MM.1S (cell line): ENCODE measurements around the gene CARHSP1.

Experiments used
- DNase-seq: peaks from one replicate; pipeline ENCODE4 v3.0.0-alpha.2; 2015
- H2AFZ ChIP-seq: fragments of 300-600 bp; sonication (generic); 2 replicates; pipeline ENCODE4 v1.6.0; 2016; ENCODE audit warnings: antibody characterized with exemption, low read length
- H3F3A ChIP-seq: fragments of 300-600 bp; sonication (generic); 2 replicates; pipeline ENCODE4 v1.6.1; 2016; ENCODE audit warnings: mild to moderate bottlenecking, antibody characterized with exemption, low read length, moderate library complexity, mixed read lengths; ENCODE audit not compliant: insufficient read depth
- H3K27ac ChIP-seq: fragments of 300-600 bp; sonication (generic); 2 replicates; pipeline ENCODE4 v1.5.1; 2016; ENCODE audit warnings: mild to moderate bottlenecking, low read length
- H3K27me3 ChIP-seq: fragments of 300-600 bp; sonication (generic); replicated peaks from 2 replicates; pipeline ENCODE4 v1.6.0; 2016; ENCODE audit warnings: low read length; ENCODE audit not compliant: insufficient read depth
- H3K36me3 ChIP-seq: fragments of 300-600 bp; sonication (generic); replicated peaks from 2 replicates; pipeline ENCODE4 v1.6.1; 2016; ENCODE audit warnings: mild to moderate bottlenecking, low read length, mixed read lengths; ENCODE audit not compliant: insufficient read depth
- H3K4me1 ChIP-seq: fragments of 300-600 bp; sonication (generic); 2 replicates; pipeline ENCODE4 v1.6.1; 2016; ENCODE audit warnings: low read length, mixed read lengths
- H3K4me2 ChIP-seq: fragments of 300-600 bp; sonication (generic); 2 replicates; pipeline ENCODE4 v1.6.0; 2016; ENCODE audit warnings: low read depth, low read length
- H3K4me3 ChIP-seq: fragments of 300-600 bp; sonication (generic); 2 replicates; pipeline ENCODE4 v1.5.1; 2016; ENCODE audit warnings: low read length, mixed read lengths
- H3K79me2 ChIP-seq: fragments of 300-600 bp; sonication (generic); 2 replicates; pipeline ENCODE4 v1.6.1; 2016; ENCODE audit warnings: mixed run types, low read length, mixed read lengths
- H3K9ac ChIP-seq: fragments of 300-600 bp; sonication (generic); 2 replicates; pipeline ENCODE4 v1.6.1; 2016; ENCODE audit warnings: low read length, mixed read lengths
- H3K9me2 ChIP-seq: fragments of 300-600 bp; sonication (generic); replicated peaks from 2 replicates; pipeline ENCODE4 v1.6.1; 2016; ENCODE audit warnings: mild to moderate bottlenecking, low read length, mixed read lengths; ENCODE audit not compliant: insufficient read depth
- H3K9me3 ChIP-seq: fragments of 300-600 bp; sonication (generic); replicated peaks from 2 replicates; pipeline ENCODE4 v1.6.1; 2016; ENCODE audit warnings: mild to moderate bottlenecking, low read length, mixed read lengths; ENCODE audit not compliant: insufficient read depth
- H4K20me1 ChIP-seq: fragments of 300-600 bp; sonication (generic); 2 replicates; pipeline ENCODE4 v1.6.1; 2016; ENCODE audit warnings: mild to moderate bottlenecking, low read length, moderate library complexity, mixed read lengths; ENCODE audit not compliant: insufficient read depth
- CTCF ChIP-seq: fragments of 300-600 bp; sonication (generic); IDR thresholded peaks from 2 replicates; pipeline ENCODE4 v1.5.1; 2016; ENCODE audit warnings: antibody characterized with exemption, low read length, mixed read lengths
- EZH2 ChIP-seq: fragments of 300-600 bp; sonication (generic); optimal IDR thresholded peaks from 2 replicates; pipeline ENCODE3; 2017; ENCODE audit warnings: low read depth, mild to moderate bottlenecking, antibody characterized with exemption, low read length, mixed read lengths
- EZH2phosphoT487 ChIP-seq: fragments of 300-600 bp; sonication (generic); IDR thresholded peaks from 2 replicates; pipeline ENCODE4 v1.6.1; 2018; ENCODE audit warnings: antibody characterized with exemption, low read length

CARHSP1 gene

GRCh38 chr16:8910811-8911210 lies 42.0 kb upstream of the CARHSP1 start:
- H3K9me3 ChIP-seq: no peaks in the 10 kb centered on the region
- no peak overlapping the region for H3K27ac ChIP-seq
- H3K9ac ChIP-seq: no peak overlapping the region
- H3K9me2 ChIP-seq: no peaks in the 10 kb centered on the region
- DNase-seq: no peak
- TF ChIP-seq EZH2phosphoT487 (no peak), CTCF (no peak), EZH2 (no peak)
- peaks cover 15% of the 10 kb centered on the region; the same call in 1 of the 2 replicates for H4K20me1 ChIP-seq
- H3K27me3 ChIP-seq: no peaks in the 10 kb centered on the region
- H3K4me1 ChIP-seq: no peaks in the 10 kb centered on the region
- H3K36me3 ChIP-seq: peaks cover 27% of the 10 kb centered on the region
- H3K79me2 ChIP-seq: peaks cover 99% of the 10 kb centered on the region
- H3K4me2 ChIP-seq: no peak overlapping the region
- H3K4me3 ChIP-seq: no peak overlapping the region
- H3F3A ChIP-seq: no peaks in the 10 kb centered on the region
- no peak overlapping the region for H2AFZ ChIP-seq

- H3K4me2 ChIP-seq: no peak overlapping the region
- H3K27me3 ChIP-seq: no peaks in the 10 kb centered on the region
- peaks cover 10% of the 10 kb centered on the region; the same call in 1 of the 2 replicates for H4K20me1 ChIP-seq
- H3K9me3 ChIP-seq: no peaks in the 10 kb centered on the region
- H2AFZ ChIP-seq: no peak overlapping the region
- no peaks in the 10 kb centered on the region for H3K4me1 ChIP-seq
- no peaks in the 10 kb centered on the region for H3F3A ChIP-seq
- no peak overlapping the region for H3K9ac ChIP-seq
- peaks cover 24% of the 10 kb centered on the region for H3K36me3 ChIP-seq
- H3K9me2 ChIP-seq: no peaks in the 10 kb centered on the region
- H3K27ac ChIP-seq: no peak overlapping the region
- no peak overlapping the region for H3K4me3 ChIP-seq
- peaks cover 96% of the 10 kb centered on the region for H3K79me2 ChIP-seq
- no peak for TF ChIP-seq EZH2phosphoT487
- TF ChIP-seq CTCF: no peak
- no peak for TF ChIP-seq EZH2
- DNase-seq: peak; percentile 14
These were observed 40.1 kb upstream of the CARHSP1 start for GRCh38 chr16:8908810-8909468.

GRCh38 chr16:8907096-8907495 lies 38.3 kb upstream of the CARHSP1 start:
- no peak for TF ChIP-seq EZH2
- no peak for TF ChIP-seq CTCF
- Histone ChIP-seq H3K36me3 (peaks cover 30% of the 10 kb centered on the region), H3K9me2 (no peaks in the 10 kb centered on the region), H3K4me2 (no peak overlapping the region), H3K79me2 (peaks cover 91% of the 10 kb centered on the region), H3K9ac (no peak overlapping the region), H2AFZ (no peak overlapping the region), H3F3A (no peaks in the 10 kb centered on the region), H3K4me1 (no peaks in the 10 kb centered on the region), H4K20me1 (peaks cover 6% of the 10 kb centered on the region; the same call in 1 of the 2 replicates), H3K9me3 (no peaks in the 10 kb centered on the region), H3K27me3 (no peaks in the 10 kb centered on the region), H3K4me3 (no peak overlapping the region), H3K27ac (no peak overlapping the region)
- DNase-seq: no peak
